H1 (cell line): Measurements from ENCODE around the gene SLC17A8. TPM values are rescaled to one million over a fixed set of nuclear protein-coding genes. Genes with fewer than 3 reads are reported as not detected.

Source experiments
- CBX8 ChIP-seq: fragments of 300-800, 300-1000 bp; sonication (generic); IDR thresholded peaks from 2 replicates; pipeline ENCODE4 v1.7.1; 2016; ENCODE audit warnings: low read depth, low read length, borderline replicate concordance
- CREB1 ChIP-seq: IDR thresholded peaks from 2 replicates; pipeline ENCODE4 v1.6.1; 2012; ENCODE audit warnings: inconsistent platforms
- HDAC2 ChIP-seq, 2 experiments: fragments of 300-600 bp in 1 of 2; sonication (generic) in 1 of 2; IDR thresholded peaks; 2 replicates each; pipeline ENCODE4 v1.6.1; 2011 to 2012; ENCODE audit warnings: low read depth in 2 of 2, low read length in 2 of 2, mild to moderate bottlenecking in 2 of 2, moderate library complexity in 2 of 2, borderline replicate concordance in 1 of 2, inconsistent platforms in 1 of 2
- NANOG ChIP-seq: IDR thresholded peaks from 2 replicates; pipeline ENCODE4 v1.6.1; 2011; ENCODE audit warnings: low read length, low read depth, mild to moderate bottlenecking, inconsistent platforms; ENCODE audit not compliant: insufficient read depth, poor library complexity, severe bottlenecking
- TBP ChIP-seq: IDR thresholded peaks from 2 replicates; pipeline ENCODE4 v1.6.1; 2011; ENCODE audit warnings: low read depth, low read length, improper control_type of control experiment
- TEAD4 ChIP-seq: IDR thresholded peaks from 2 replicates; pipeline ENCODE4 v1.6.1; 2012; ENCODE audit warnings: low read depth, low read length, inconsistent platforms, mixed read lengths
- polyA plus RNA-seq, 7 experiments: library from polyadenylated mRNA; depleted of rRNA in 3 of 7; stranded (reverse) in 5 of 7; unstranded in 2 of 7; fragments of >200 nt in 5 of 7; fragments of 200-250 nt in 2 of 7; gene quantifications; 1 replicate in 5 of 7; 2 replicates in 1 of 7; 4 replicates in 1 of 7; pipeline versions ENCODE4 v1.2.1 to v1.2.3, GENCODE V29; 2011 to 2013; ENCODE audit warnings: missing spikeins in 2 of 7, mixed read lengths in 2 of 7
- total RNA-seq: library from RNA; stranded (reverse); fragmentation: NEBNext Ultra II Directional; extraction: Animal tissue kit (Norgen Biotek cat#: 25700); gene quantifications from 2 replicates; pipeline ENCODE4 v1.2.1, GENCODE V29; 2021

The SLC17A8 gene
- total and polyA plus RNA-seq, 2 of the 8 experiments (the other 6 are each of a cell fraction or from before 2014, with no cell fraction given), result 0.14 to 0.30 TPM

DNA sequence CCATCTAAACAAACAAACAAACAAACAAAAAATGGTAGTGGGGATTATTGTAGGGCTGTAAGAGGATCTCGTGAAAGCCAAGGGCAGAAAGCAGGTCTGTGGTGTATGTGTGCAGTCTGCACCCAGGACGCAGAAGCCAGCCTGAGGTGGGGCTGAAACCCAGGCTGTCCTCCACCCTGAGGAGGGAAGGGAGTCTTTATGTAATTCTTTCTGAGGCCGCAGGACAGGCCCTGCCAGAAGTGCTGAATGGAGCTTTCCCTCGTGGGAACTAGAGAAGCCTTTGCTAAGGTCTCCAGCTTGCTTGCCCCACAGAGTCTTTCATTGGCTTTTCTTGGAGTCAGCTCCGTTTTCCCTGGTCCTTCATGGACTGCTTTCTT is 27.7 kb downstream of the SLC17A8 start (continued):
- TF ChIP-seq CBX8, result no peak
- no peak for TF ChIP-seq TEAD4
- TF ChIP-seq TBP, result no peak
- no peak for TF ChIP-seq CREB1
- no peak for TF ChIP-seq HDAC2 (IDR thresholded peaks at IDR 0.05; ENCODE audit: borderline replicate concordance in 1 of 2, low read depth in 2 of 2, low read length in 2 of 2)
- TF ChIP-seq NANOG, result no peak
